MM.1S (cell line): Measurements from ENCODE around the gene RAB11A.

Source experiments
- DNase-seq: peaks from one replicate; pipeline ENCODE4 v3.0.0-alpha.2; 2015
- H2AFZ ChIP-seq: fragments of 300-600 bp; sonication (generic); 2 replicates; pipeline ENCODE4 v1.6.0; 2016; ENCODE audit warnings: antibody characterized with exemption, low read length
- H3F3A ChIP-seq: fragments of 300-600 bp; sonication (generic); 2 replicates; pipeline ENCODE4 v1.6.1; 2016; ENCODE audit warnings: mild to moderate bottlenecking, antibody characterized with exemption, low read length, moderate library complexity, mixed read lengths; ENCODE audit not compliant: insufficient read depth
- H3K27ac ChIP-seq: fragments of 300-600 bp; sonication (generic); 2 replicates; pipeline ENCODE4 v1.5.1; 2016; ENCODE audit warnings: mild to moderate bottlenecking, low read length
- H3K27me3 ChIP-seq: fragments of 300-600 bp; sonication (generic); replicated peaks from 2 replicates; pipeline ENCODE4 v1.6.0; 2016; ENCODE audit warnings: low read length; ENCODE audit not compliant: insufficient read depth
- H3K36me3 ChIP-seq: fragments of 300-600 bp; sonication (generic); replicated peaks from 2 replicates; pipeline ENCODE4 v1.6.1; 2016; ENCODE audit warnings: mild to moderate bottlenecking, low read length, mixed read lengths; ENCODE audit not compliant: insufficient read depth
- H3K4me1 ChIP-seq: fragments of 300-600 bp; sonication (generic); 2 replicates; pipeline ENCODE4 v1.6.1; 2016; ENCODE audit warnings: low read length, mixed read lengths
- H3K4me2 ChIP-seq: fragments of 300-600 bp; sonication (generic); 2 replicates; pipeline ENCODE4 v1.6.0; 2016; ENCODE audit warnings: low read depth, low read length
- H3K4me3 ChIP-seq: fragments of 300-600 bp; sonication (generic); 2 replicates; pipeline ENCODE4 v1.5.1; 2016; ENCODE audit warnings: low read length, mixed read lengths
- H3K79me2 ChIP-seq: fragments of 300-600 bp; sonication (generic); 2 replicates; pipeline ENCODE4 v1.6.1; 2016; ENCODE audit warnings: mixed run types, low read length, mixed read lengths
- H3K9ac ChIP-seq: fragments of 300-600 bp; sonication (generic); 2 replicates; pipeline ENCODE4 v1.6.1; 2016; ENCODE audit warnings: low read length, mixed read lengths
- H3K9me2 ChIP-seq: fragments of 300-600 bp; sonication (generic); replicated peaks from 2 replicates; pipeline ENCODE4 v1.6.1; 2016; ENCODE audit warnings: mild to moderate bottlenecking, low read length, mixed read lengths; ENCODE audit not compliant: insufficient read depth
- H3K9me3 ChIP-seq: fragments of 300-600 bp; sonication (generic); replicated peaks from 2 replicates; pipeline ENCODE4 v1.6.1; 2016; ENCODE audit warnings: mild to moderate bottlenecking, low read length, mixed read lengths; ENCODE audit not compliant: insufficient read depth
- H4K20me1 ChIP-seq: fragments of 300-600 bp; sonication (generic); 2 replicates; pipeline ENCODE4 v1.6.1; 2016; ENCODE audit warnings: mild to moderate bottlenecking, low read length, moderate library complexity, mixed read lengths; ENCODE audit not compliant: insufficient read depth
- CTCF ChIP-seq: fragments of 300-600 bp; sonication (generic); IDR thresholded peaks from 2 replicates; pipeline ENCODE4 v1.5.1; 2016; ENCODE audit warnings: antibody characterized with exemption, low read length, mixed read lengths
- EZH2 ChIP-seq: fragments of 300-600 bp; sonication (generic); optimal IDR thresholded peaks from 2 replicates; pipeline ENCODE3; 2017; ENCODE audit warnings: low read depth, mild to moderate bottlenecking, antibody characterized with exemption, low read length, mixed read lengths
- EZH2phosphoT487 ChIP-seq: fragments of 300-600 bp; sonication (generic); IDR thresholded peaks from 2 replicates; pipeline ENCODE4 v1.6.1; 2018; ENCODE audit warnings: antibody characterized with exemption, low read length

The RAB11A gene

GRCh38 chr15:65873256-65873655 is 4.0 kb downstream of the RAB11A start:
- Histone ChIP-seq H3K9ac (no peak overlapping the region), H3K9me2 (no peaks in the 10 kb centered on the region), H3K4me1 (peaks cover 4% of the 10 kb centered on the region; the same call in 1 of the 2 replicates), H2AFZ (no peak overlapping the region), H3K27me3 (no peaks in the 10 kb centered on the region), H4K20me1 (peaks cover 6% of the 10 kb centered on the region; the same call in 1 of the 2 replicates), H3K36me3 (peaks cover 9% of the 10 kb centered on the region; the same call in 1 of the 2 replicates), H3K4me3 (no peak overlapping the region), H3K4me2 (no peak overlapping the region), H3K27ac (no peak overlapping the region), H3F3A (0 out of 2 replicates have a peak, but pooled peaks cover 4% of the 10 kb centered on the region), H3K9me3 (no peaks in the 10 kb centered on the region), H3K79me2 (peaks cover 73% of the 10 kb centered on the region)
- TF ChIP-seq EZH2phosphoT487: no peak
- no peak for TF ChIP-seq EZH2
- no peak for TF ChIP-seq CTCF
- DNase-seq: no peak

GRCh38 chr15:65875458-65875857 is 6.2 kb downstream of the RAB11A start:
- no peak overlapping the region for H3K9ac ChIP-seq
- 0 out of 2 replicates have a peak, but pooled peaks cover 1% of the 10 kb centered on the region for H3F3A ChIP-seq
- peaks cover 6% of the 10 kb centered on the region; the same call in 1 of the 2 replicates for H4K20me1 ChIP-seq
- H3K79me2 ChIP-seq: peaks cover 62% of the 10 kb centered on the region
- H3K27me3 ChIP-seq: no peaks in the 10 kb centered on the region
- no peak for DNase-seq
- no peak overlapping the region for H3K27ac ChIP-seq
- no peaks in the 10 kb centered on the region for H3K9me3 ChIP-seq
- H3K4me3 ChIP-seq: no peak overlapping the region
- TF ChIP-seq EZH2phosphoT487 (no peak), EZH2 (no peak), CTCF (no peak)
- H2AFZ ChIP-seq: no peak overlapping the region
- no peaks in the 10 kb centered on the region for H3K9me2 ChIP-seq
- H3K36me3 ChIP-seq: peaks cover 9% of the 10 kb centered on the region; the same call in 1 of the 2 replicates
- H3K4me1 ChIP-seq: peaks cover 4% of the 10 kb centered on the region; the same call in 1 of the 2 replicates
- no peak overlapping the region for H3K4me2 ChIP-seq

GRCh38 chr15:65877749-65878148 is 8.5 kb downstream of the RAB11A start:
- Histone ChIP-seq H4K20me1 (peaks cover 12% of the 10 kb centered on the region; the same call in 1 of the 2 replicates), H3K79me2 (peaks cover 40% of the 10 kb centered on the region), H3K36me3 (peaks cover 9% of the 10 kb centered on the region; the same call in 1 of the 2 replicates), H3K4me3 (no peak overlapping the region), H2AFZ (no peak overlapping the region), H3F3A (peaks cover 15% of the 10 kb centered on the region), H3K9me3 (no peaks in the 10 kb centered on the region), H3K27me3 (no peaks in the 10 kb centered on the region), H3K9ac (no peak overlapping the region), H3K9me2 (no peaks in the 10 kb centered on the region), H3K4me1 (0 out of 2 replicates have a peak, but pooled peaks cover 14% of the 10 kb centered on the region), H3K27ac (no peak overlapping the region), H3K4me2 (no peak overlapping the region)
- no peak for DNase-seq
- TF ChIP-seq CTCF (no peak), EZH2 (no peak), EZH2phosphoT487 (no peak)
